GM12873 (cell line): ENCODE data around the gene PEPD.

Source experiments
- CTCF ChIP-seq: IDR thresholded peaks from 2 replicates; pipeline ENCODE4 v1.5.1; 2012; ENCODE audit warnings: low read depth, mild to moderate bottlenecking, moderate library complexity, low read length, control low read depth; ENCODE audit not compliant: insufficient read depth; ENCODE audit errors: missing control alignments

Gene PEPD

GRCh38 chr19:33412601-33413425 lies 108.8 kb downstream of the PEPD start:
- TF ChIP-seq CTCF: no peak

GRCh38 chr19:33411621-33412180 lies 109.9 kb downstream of the PEPD start:
- TF ChIP-seq CTCF: no peak

GRCh38 chr19:33410915-33411401 lies 110.6 kb downstream of the PEPD start:
- no peak for TF ChIP-seq CTCF

GRCh38 chr19:33409906-33410685 lies 111.5 kb downstream of the PEPD start:
- no peak for TF ChIP-seq CTCF

- no peak for TF ChIP-seq CTCF
Measured at GRCh38 chr19:33408538-33409434, 112.8 kb downstream of the PEPD start.

- TF ChIP-seq CTCF: no peak
Measured at GRCh38 chr19:33408116-33408515, 113.5 kb downstream of the PEPD start.
